Astrocyte (in vitro differentiated cells and primary cell): ENCODE measurements around the gene FRYL. TPM values are rescaled to one million over a fixed set of nuclear protein-coding genes. Genes with fewer than 3 reads are reported as not detected.

Experiments
- DNase-seq: peaks from one replicate; pipeline ENCODE4 v3.0.0-alpha.2; 2010; ENCODE audit warnings: low read depth
- FAIRE-seq: peaks from 2 replicates; lab custom pipeline; 2011; peaks lifted over from hg19 to GRCh38; lab: Jason Lieb, UNC
- H2AFZ ChIP-seq: 2 replicates; pipeline ENCODE4 v1.6.0; 2012; ENCODE audit warnings: low read depth, low read length, inconsistent platforms
- H3K27ac ChIP-seq: 2 replicates; pipeline ENCODE4 v1.5.1; 2011; ENCODE audit warnings: low read depth, low read length, inconsistent platforms
- H3K27me3 ChIP-seq: 2 replicates; pipeline ENCODE4 v1.6.0; 2011; ENCODE audit warnings: low read length, inconsistent platforms; ENCODE audit not compliant: insufficient read depth
- H3K36me3 ChIP-seq: 2 replicates; pipeline ENCODE4 v1.5.1; 2011; ENCODE audit warnings: low read length, inconsistent platforms; ENCODE audit not compliant: insufficient read depth
- H3K4me1 ChIP-seq: 2 replicates; pipeline ENCODE4 v1.5.1; 2011; ENCODE audit warnings: low read length, inconsistent platforms; ENCODE audit not compliant: insufficient read depth
- H3K4me2 ChIP-seq: 2 replicates; pipeline ENCODE4 v1.6.0; 2012; ENCODE audit warnings: low read length, inconsistent platforms
- H3K4me3 ChIP-seq: 2 replicates; pipeline ENCODE4 v1.5.1; 2011; ENCODE audit warnings: low read depth, mild to moderate bottlenecking, low read length, inconsistent platforms; ENCODE audit not compliant: insufficient read depth
- H3K79me2 ChIP-seq: 2 replicates; pipeline ENCODE4 v1.6.0; 2012; ENCODE audit warnings: mild to moderate bottlenecking, low read length, inconsistent platforms; ENCODE audit not compliant: insufficient read depth
- H3K9ac ChIP-seq: 2 replicates; pipeline ENCODE4 v1.6.0; 2012; ENCODE audit warnings: mild to moderate bottlenecking, low read length, inconsistent platforms
- H3K9me3 ChIP-seq: 2 replicates; pipeline ENCODE4 v1.5.1; 2012; ENCODE audit warnings: low read depth, mild to moderate bottlenecking, low read length, inconsistent platforms; ENCODE audit not compliant: insufficient read depth
- H4K20me1 ChIP-seq: 2 replicates; pipeline ENCODE4 v1.6.0; 2012; ENCODE audit warnings: low read length, inconsistent platforms; ENCODE audit not compliant: insufficient read depth
- H3K27ac Mint-ChIP-seq: one replicate; pipeline ENCODE4 v1.8.0; 2021; ENCODE audit warnings: mild to moderate bottlenecking, mixed read lengths; ENCODE audit not compliant: unreplicated experiment
- H3K27me3 Mint-ChIP-seq: one replicate; pipeline ENCODE4 v1.8.0; 2021; ENCODE audit warnings: low read depth, mixed read lengths; ENCODE audit not compliant: unreplicated experiment
- H3K36me3 Mint-ChIP-seq: one replicate; pipeline ENCODE4 v1.8.0; 2021; ENCODE audit warnings: low read depth, mixed read lengths; ENCODE audit not compliant: unreplicated experiment
- H3K4me1 Mint-ChIP-seq: one replicate; pipeline ENCODE4 v1.8.0; 2021; ENCODE audit warnings: low read depth, mixed read lengths; ENCODE audit not compliant: unreplicated experiment
- H3K4me3 Mint-ChIP-seq: one replicate; pipeline ENCODE4 v1.8.0; 2021; ENCODE audit warnings: mild to moderate bottlenecking, moderate library complexity, mixed read lengths; ENCODE audit not compliant: unreplicated experiment
- H3K9me3 Mint-ChIP-seq: one replicate; pipeline ENCODE4 v1.8.0; 2021; ENCODE audit warnings: mild to moderate bottlenecking, mixed read lengths; ENCODE audit not compliant: unreplicated experiment
- EZH2 ChIP-seq: IDR thresholded peaks from 2 replicates; pipeline ENCODE4 v1.6.1; 2012; ENCODE audit warnings: mild to moderate bottlenecking, low read length, inconsistent platforms; ENCODE audit not compliant: insufficient read depth
- total RNA-seq: library from RNA; stranded (reverse); gene quantifications from 2 replicates; pipeline ENCODE4 v1.2.1, GENCODE V29; 2021
- TF ChIP-seq, protein P1 (sequence below): IDR thresholded peaks from 2 replicates; pipeline ENCODE4 v1.5.1; 2011; ENCODE audit warnings: low read depth, mild to moderate bottlenecking, inconsistent platforms, low read length, moderate library complexity; ENCODE audit not compliant: insufficient read depth

Gene FRYL
- total RNA-seq, 1 donor from 2014 or later, result 70.0 TPM

DNA sequence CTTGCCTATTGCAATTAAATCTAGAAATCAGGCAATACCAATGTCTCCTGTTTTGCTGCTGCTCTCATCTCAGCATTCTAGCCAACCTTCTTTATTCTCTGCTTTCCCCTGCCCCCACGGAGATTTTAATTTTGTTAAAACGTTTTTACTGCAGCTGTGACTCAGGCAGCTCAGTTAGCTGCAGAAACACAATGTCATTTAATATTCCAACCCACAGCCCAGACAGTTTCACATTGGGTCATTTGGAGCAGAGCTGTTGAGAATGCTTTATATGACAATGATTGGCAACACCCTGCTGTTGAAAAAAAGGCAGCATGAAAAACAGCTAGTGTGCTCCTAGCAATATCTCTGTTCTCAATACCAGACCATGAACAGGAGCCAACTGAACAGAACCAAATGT, 309.5 kb downstream of the FRYL start:
- H3K4me1 Mint-ChIP-seq, result peaks cover 11% of the 10 kb centered on the region
- Histone ChIP-seq H3K9me3 (no peaks in the 10 kb centered on the region), H3K79me2 (no peaks in the 10 kb centered on the region), H3K9ac (no peak overlapping the region), H3K4me2 (peak overlapping the region; percentile 12), H3K27me3 (no peaks in the 10 kb centered on the region), H3K36me3 (no peaks in the 10 kb centered on the region), H3K4me3 (no peak overlapping the region), H3K4me1 (no peaks in the 10 kb centered on the region), H4K20me1 (no peaks in the 10 kb centered on the region), H2AFZ (no peak overlapping the region), H3K27ac (no peak overlapping the region)
- H3K27me3 Mint-ChIP-seq, result peaks cover 2% of the 10 kb centered on the region
- H3K27ac Mint-ChIP-seq, result no peak overlapping the region
- no peaks in the 10 kb centered on the region for H3K9me3 Mint-ChIP-seq
- no peak for TF ChIP-seq EZH2
- TF ChIP-seq, protein P1, sequence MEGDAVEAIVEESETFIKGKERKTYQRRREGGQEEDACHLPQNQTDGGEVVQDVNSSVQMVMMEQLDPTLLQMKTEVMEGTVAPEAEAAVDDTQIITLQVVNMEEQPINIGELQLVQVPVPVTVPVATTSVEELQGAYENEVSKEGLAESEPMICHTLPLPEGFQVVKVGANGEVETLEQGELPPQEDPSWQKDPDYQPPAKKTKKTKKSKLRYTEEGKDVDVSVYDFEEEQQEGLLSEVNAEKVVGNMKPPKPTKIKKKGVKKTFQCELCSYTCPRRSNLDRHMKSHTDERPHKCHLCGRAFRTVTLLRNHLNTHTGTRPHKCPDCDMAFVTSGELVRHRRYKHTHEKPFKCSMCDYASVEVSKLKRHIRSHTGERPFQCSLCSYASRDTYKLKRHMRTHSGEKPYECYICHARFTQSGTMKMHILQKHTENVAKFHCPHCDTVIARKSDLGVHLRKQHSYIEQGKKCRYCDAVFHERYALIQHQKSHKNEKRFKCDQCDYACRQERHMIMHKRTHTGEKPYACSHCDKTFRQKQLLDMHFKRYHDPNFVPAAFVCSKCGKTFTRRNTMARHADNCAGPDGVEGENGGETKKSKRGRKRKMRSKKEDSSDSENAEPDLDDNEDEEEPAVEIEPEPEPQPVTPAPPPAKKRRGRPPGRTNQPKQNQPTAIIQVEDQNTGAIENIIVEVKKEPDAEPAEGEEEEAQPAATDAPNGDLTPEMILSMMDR, result no peak
- FAIRE-seq (no peak), DNase-seq (peak; percentile 6)
- H3K4me3 Mint-ChIP-seq, result no peak overlapping the region
- H3K36me3 Mint-ChIP-seq, result no peaks in the 10 kb centered on the region

DNA sequence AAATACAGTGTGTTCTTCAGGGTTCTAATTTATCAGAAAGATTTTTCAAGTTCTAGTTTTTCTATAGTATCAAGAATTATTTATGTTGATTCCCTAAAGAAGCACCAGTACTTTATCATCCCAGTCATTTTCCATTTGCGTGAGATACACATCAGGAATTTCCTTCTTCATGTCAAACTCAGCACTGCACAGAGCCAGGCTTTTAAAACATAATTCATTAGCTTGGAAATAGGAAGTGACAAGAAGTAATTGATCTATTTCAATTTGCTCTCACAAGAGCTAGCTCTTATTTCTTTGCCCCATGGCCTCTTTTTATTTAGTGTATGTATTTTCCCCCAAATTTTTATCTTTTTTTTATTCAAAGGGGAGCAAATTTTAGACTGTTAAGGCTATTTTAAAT, 309.9 kb downstream of the FRYL start:
- no peak for FAIRE-seq
- H3K4me3 ChIP-seq, result no peak overlapping the region
- no peak overlapping the region for H2AFZ ChIP-seq
- H3K4me1 ChIP-seq, result no peaks in the 10 kb centered on the region
- H3K36me3 ChIP-seq, result no peaks in the 10 kb centered on the region
- no peak overlapping the region for H3K4me2 ChIP-seq
- Mint-ChIP-seq H3K9me3 (no peaks in the 10 kb centered on the region), H3K27me3 (no peaks in the 10 kb centered on the region), H3K4me1 (peaks cover 11% of the 10 kb centered on the region), H3K27ac (no peak overlapping the region), H3K36me3 (no peaks in the 10 kb centered on the region), H3K4me3 (no peak overlapping the region)
- no peaks in the 10 kb centered on the region for H3K9me3 ChIP-seq
- TF ChIP-seq, protein P1, result no peak
- no peak for TF ChIP-seq EZH2
- DNase-seq, result no peak
- H4K20me1 ChIP-seq, result no peaks in the 10 kb centered on the region
- H3K27ac ChIP-seq, result no peak overlapping the region
- H3K79me2 ChIP-seq, result no peaks in the 10 kb centered on the region
- H3K9ac ChIP-seq, result no peak overlapping the region
- H3K27me3 ChIP-seq, result no peaks in the 10 kb centered on the region

DNA sequence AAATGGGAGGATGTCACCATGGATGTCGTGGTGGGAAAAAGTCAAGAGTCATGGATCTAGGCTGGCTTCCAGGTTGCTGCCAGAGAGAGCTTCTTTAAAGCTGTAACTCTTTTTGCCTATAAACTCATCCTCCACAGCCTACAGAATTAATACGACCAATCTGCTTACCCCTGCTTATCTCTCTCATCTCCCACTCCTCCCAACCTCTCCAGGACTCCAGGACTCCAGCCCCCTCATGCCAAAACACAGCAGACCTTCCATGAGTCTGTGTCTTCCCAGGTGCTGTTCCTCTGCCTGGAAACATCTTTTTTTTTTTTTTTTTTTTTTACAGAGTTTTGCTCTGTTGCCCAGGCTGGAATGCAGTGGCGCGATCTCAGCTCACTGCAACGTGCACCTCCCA, 312.2 kb downstream of the FRYL start:
- H3K4me3 Mint-ChIP-seq, result no peak overlapping the region
- Histone ChIP-seq H3K4me1 (no peaks in the 10 kb centered on the region), H2AFZ (no peak overlapping the region), H3K4me3 (no peak overlapping the region), H3K27me3 (no peaks in the 10 kb centered on the region), H3K79me2 (no peaks in the 10 kb centered on the region), H3K4me2 (no peak overlapping the region), H3K9me3 (no peaks in the 10 kb centered on the region), H3K27ac (no peak overlapping the region), H3K36me3 (no peaks in the 10 kb centered on the region), H4K20me1 (no peaks in the 10 kb centered on the region), H3K9ac (no peak overlapping the region)
- H3K27me3 Mint-ChIP-seq, result no peaks in the 10 kb centered on the region
- DNase-seq (no peak), FAIRE-seq (no peak)
- H3K27ac Mint-ChIP-seq, result no peak overlapping the region
- H3K9me3 Mint-ChIP-seq, result no peaks in the 10 kb centered on the region
- H3K4me1 Mint-ChIP-seq, result peaks cover 11% of the 10 kb centered on the region
- H3K36me3 Mint-ChIP-seq, result no peaks in the 10 kb centered on the region
- TF ChIP-seq, protein P1, result no peak
- TF ChIP-seq EZH2, result no peak
